NCI-H526 (cell line): ENCODE measurements around the gene OR4E2.
"Not testable (repeated sequence)": the region's sequence is repeated elsewhere in the genome, so short reads cannot be mapped to it uniquely, and the experiment has no call there.

Experiments used
- DNase-seq, 2 experiments: peaks; one replicate each; lab custom pipeline; 2025; lab: John Stamatoyannopoulos, UW

OR4E2 gene

GRCh38 chr14:21653331-21653885, at the start of gene OR4E2:
OR4E2 (plus strand) TSS chr14:21653835; CDS start chr14:21665083, 11,248 bp downstream.
- no peak for DNase-seq

- no peak for DNase-seq
These were observed 41.3 kb upstream of the OR4E2 start for GRCh38 chr14:21612324-21612723.

- DNase-seq, result no peak
These were observed 39.4 kb upstream of the OR4E2 start for GRCh38 chr14:21614240-21614639.

GRCh38 chr14:21617614-21618013, 36.0 kb upstream of the OR4E2 start:
- DNase-seq, result no peak

- no peak for DNase-seq
These were observed 27.0 kb upstream of the OR4E2 start for GRCh38 chr14:21626491-21627230.

GRCh38 chr14:21630503-21630902, 23.1 kb upstream of the OR4E2 start:
- DNase-seq, result not testable (repeated sequence)

GRCh38 chr14:21631084-21631483, 22.6 kb upstream of the OR4E2 start:
- peak; percentile 12 to 23 for DNase-seq

GRCh38 chr14:21634840-21635239, 18.8 kb upstream of the OR4E2 start, which contains the start of gene OR10G2:
OR10G2 (minus strand) TSS chr14:21634940; CDS start chr14:21634842, 98 bp downstream.
- no peak for DNase-seq

GRCh38 chr14:21642683-21643082, 11.0 kb upstream of the OR4E2 start:
- DNase-seq, result no peak

- DNase-seq, result no peak
These were observed 10.2 kb upstream of the OR4E2 start for GRCh38 chr14:21643407-21643806.

- no peak for DNase-seq
These were observed 6.3 kb upstream of the OR4E2 start for GRCh38 chr14:21647380-21647779.

GRCh38 chr14:21652209-21652808, 1.3 kb upstream of the OR4E2 start:
- DNase-seq, result no peak

- no peak for DNase-seq
These were observed 580 bp downstream of the OR4E2 start for GRCh38 chr14:21654215-21654614.

GRCh38 chr14:21656980-21657379, 3.3 kb downstream of the OR4E2 start:
- no peak for DNase-seq

GRCh38 chr14:21668377-21668776, 14.7 kb downstream of the OR4E2 start:
- no peak for DNase-seq

- no peak for DNase-seq
These were observed 15.6 kb downstream of the OR4E2 start for GRCh38 chr14:21669284-21669683.

- DNase-seq, result no peak
These were observed 17.7 kb downstream of the OR4E2 start for GRCh38 chr14:21671371-21671770.

- no peak for DNase-seq
These were observed 18.5 kb downstream of the OR4E2 start for GRCh38 chr14:21672116-21672515.

- no peak for DNase-seq
These were observed 20.1 kb downstream of the OR4E2 start, which contains the start of gene OR4E1 for GRCh38 chr14:21673718-21674117. OR4E1 (minus strand) TSS chr14:21673818; CDS start chr14:21670935, 2,883 bp downstream.

- DNase-seq, result no peak
These were observed 21.9 kb downstream of the OR4E2 start for GRCh38 chr14:21675566-21675965.

- DNase-seq, result no peak
These were observed 26.4 kb downstream of the OR4E2 start for GRCh38 chr14:21680072-21680471.

- DNase-seq, result no peak
These were observed 32.8 kb downstream of the OR4E2 start for GRCh38 chr14:21686468-21686867.

- DNase-seq, result no peak
These were observed 40.8 kb downstream of the OR4E2 start for GRCh38 chr14:21694425-21694824.
